ENCODE measurements around the gene RABL6.
"Not testable (repeated sequence)": the region's sequence is repeated elsewhere in the genome, so short reads cannot be mapped to it uniquely, and the experiment has no call there.

RABL6 gene

DNA sequence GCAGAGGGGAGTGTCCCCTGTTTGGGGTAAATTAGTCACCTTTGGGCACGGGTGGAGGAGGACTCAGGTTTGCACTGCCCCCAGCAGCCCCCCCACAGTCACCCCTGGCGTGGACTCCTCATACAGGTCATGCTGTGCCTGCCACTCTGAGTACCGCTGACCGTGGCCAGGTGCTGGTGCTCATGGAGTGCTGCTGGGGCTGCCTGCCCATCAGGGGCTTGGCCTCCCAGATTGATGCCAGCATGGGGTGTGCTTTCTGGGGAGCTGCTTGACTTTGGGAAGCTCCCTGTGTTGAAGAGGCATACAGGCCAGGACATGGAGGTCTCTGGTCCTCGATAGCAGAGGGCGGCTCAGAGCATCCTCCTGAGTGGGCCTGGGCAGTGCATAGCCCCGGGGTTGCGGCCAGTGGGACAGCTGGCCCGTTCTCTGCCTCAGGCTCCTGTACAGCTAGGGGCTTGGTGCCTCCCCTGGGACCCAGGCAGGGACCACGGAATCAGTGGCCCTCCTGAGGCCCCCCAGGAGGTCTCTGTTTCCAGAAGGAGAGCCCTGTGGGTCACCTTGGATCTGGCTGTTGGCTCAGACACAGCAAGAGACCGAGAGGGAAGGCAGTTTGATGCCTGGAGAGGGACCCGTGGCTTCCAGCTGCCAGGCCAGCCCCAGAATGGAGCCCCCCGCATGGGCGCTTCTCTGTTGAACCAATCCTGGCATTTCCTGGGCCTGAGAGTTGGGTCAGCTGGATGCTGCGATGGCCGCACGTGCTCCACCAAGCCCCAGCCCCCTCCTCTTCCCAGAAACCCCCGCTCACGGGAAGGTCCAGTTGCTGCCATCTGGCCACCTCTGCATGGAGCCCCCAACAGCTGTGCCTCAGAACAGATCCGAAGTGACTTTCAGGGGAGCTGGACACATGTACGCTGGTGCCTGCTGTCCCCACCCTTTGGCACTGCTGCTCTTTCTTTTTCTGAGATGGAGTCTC lies 28.5 kb downstream of the RABL6 start:
- no peak for DNase-seq (ENCODE audit: low spot score)

- no peak for DNase-seq (ENCODE audit: low spot score)
Observed at GRCh38 chr9:136837146-136837855, 29.6 kb downstream of the RABL6 start.

GRCh38 chr9:136837856-136838277 lies 30.1 kb downstream of the RABL6 start:
- DNase-seq (ENCODE audit: low spot score), result not testable (repeated sequence)

DNA sequence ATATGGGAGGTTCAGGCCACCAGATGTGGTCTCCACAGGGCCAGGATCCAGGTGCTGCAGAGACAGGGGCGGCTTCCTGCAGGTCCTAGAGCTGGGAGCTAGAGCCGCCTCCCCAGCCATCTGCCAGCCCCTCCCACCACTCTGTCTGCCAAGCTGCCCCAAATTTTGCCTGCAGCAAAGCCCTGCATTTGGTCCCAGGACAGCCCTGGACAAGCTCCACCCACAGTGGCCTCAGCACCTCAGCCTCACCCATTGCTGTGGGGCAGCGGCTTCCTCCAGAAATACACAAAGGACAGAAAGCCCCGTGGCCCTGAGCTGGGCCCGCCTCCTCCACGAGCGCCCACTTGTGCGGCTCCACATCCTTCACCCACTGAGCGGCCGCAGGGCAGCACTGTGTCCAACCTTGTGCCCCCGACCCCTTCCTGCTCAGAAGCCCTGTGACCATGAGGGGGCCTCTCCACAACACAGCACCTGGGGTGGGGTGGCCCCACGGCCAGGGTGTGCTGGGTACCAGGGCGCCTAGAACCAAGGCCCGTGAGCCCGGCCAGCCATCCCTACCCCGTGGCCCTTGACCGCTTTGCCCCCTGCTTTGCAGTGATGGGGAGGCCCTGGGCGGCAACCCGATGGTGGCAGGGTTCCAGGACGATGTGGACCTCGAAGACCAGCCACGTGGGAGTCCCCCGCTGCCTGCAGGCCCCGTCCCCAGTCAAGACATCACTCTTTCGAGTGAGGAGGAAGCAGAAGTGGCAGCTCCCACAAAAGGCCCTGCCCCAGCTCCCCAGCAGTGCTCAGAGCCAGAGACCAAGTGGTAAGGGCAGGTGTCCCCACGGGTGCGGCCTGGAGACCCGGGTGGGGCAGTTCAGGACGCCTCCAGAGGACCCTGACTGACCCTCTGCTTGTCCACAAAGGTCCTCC lies 30.8 kb downstream of the RABL6 start:
- no peak for DNase-seq (ENCODE audit: low spot score)

GRCh38 chr9:136839229-136840139 lies 31.7 kb downstream of the RABL6 start:
- DNase-seq (ENCODE audit: low spot score), result no peak

DNA sequence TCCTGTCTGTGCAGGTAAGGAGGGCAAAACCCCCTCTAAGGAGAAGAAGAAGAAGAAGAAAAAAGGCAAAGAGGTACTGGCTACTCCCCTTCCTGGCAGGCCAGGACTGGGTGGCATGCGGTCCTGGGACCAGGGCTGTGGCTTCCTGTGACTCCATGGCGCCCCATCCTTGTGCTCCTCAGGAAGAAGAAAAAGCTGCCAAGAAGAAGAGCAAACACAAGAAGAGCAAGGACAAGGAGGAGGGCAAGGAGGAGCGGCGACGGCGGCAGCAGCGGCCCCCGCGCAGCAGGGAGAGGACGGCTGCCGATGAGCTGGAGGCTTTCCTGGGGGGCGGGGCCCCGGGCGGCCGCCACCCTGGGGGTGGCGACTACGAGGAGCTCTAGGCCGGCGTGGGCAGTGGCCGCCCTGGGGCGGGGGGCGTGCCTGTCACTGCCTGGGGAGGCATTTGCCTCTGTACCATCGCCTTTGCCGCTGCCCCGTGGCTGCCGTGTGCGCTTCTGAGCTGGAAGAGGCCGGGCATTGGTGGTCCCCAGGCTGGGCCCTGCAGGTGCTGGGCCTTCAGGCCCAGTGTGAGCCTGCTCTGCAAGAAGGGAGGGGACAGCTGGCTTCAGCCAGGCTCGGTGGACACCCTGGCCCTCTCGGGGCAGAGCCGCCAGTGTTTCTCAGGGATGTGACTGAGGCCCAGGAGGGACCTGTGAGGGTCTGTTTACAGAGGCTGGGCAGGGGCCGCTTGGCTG lies 32.6 kb downstream of the RABL6 start:
- DNase-seq (ENCODE audit: low spot score), result no peak

- DNase-seq (ENCODE audit: low spot score), result no peak
Observed at GRCh38 chr9:136840877-136841645, 33.3 kb downstream of the RABL6 start.

GRCh38 chr9:136841646-136842379 lies 34.1 kb downstream of the RABL6 start:
- not testable (repeated sequence) for DNase-seq (ENCODE audit: low spot score)

DNA sequence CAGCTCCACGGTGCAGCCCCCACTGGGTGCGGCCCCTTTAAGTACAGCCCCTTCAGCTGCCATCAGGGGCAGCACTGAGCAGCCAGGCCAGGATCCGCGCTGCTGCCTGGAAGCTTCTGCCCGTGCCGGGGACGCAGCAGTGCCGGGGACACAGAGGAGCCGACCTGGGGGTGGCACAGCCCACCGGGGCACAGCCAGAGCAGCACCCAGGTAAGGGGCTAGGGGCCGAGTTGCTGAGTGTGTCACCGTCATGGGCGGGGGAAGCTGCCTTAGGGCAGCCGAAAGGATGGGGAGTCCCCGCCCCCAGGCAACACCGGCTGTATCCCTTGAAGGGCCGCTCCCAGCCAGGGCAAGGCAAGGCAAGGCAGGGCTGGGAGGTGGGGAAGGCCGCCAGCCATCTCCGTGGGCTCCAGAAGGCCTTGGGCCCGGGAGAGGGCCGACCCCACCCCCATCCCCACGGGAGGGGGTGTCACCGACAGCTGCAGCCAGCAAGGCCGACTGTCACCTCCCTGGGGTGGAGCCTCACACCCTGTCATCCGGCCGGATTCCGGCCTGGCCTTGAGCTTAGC lies 34.7 kb downstream of the RABL6 start, which contains the start of gene AJM1:
Gene AJM1, plus strand, starts transcription at position 99 of the 569 bp plus-strand sequence. CDS start 1,937 bp downstream, outside the sequence.
- peak; percentile 74 for DNase-seq (ENCODE audit: low spot score)

GRCh38 chr9:136843159-136843800 lies 35.5 kb downstream of the RABL6 start:
- not testable (repeated sequence) for DNase-seq (ENCODE audit: low spot score)

- DNase-seq (ENCODE audit: low spot score), result peak; percentile 25
Observed at GRCh38 chr9:136843801-136844740, 36.3 kb downstream of the RABL6 start.

DNA sequence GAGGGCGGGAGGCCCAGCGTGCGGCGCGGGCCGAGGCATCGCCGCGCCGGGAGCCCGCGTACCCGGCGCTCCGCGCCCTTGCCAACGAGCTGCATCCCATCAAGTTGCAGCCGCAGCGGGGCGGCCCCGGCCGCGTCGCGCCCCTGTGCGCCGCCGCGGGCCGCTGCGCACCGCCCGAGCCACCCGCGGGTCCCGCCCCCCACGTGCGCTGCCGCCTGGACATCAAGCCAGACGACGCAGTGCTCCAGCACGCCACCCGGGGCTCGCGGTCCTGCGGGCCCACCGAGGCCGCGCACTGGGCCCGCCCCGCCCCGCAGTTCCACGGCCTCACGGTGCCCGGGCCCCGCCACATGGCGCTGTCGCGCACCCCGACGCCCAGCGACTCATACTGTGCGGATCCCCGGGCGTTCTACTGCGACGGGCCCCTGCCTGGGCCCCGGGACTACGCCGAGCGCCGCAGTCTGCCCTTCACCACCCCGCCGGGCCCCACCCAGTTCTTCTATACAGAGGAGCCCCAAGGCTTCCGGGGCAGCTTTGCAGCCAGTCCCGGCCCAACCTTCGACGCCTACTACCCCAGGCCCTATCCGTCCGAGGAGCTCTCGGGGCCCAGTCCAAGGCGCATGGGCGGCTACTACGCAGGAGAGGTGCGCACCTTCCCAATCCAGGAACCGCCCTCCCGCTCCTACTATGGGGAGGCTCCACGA lies 37.2 kb downstream of the RABL6 start:
- DNase-seq (ENCODE audit: low spot score), result no peak

- no peak for DNase-seq (ENCODE audit: low spot score)
Observed at GRCh38 chr9:136845465-136846260, 37.9 kb downstream of the RABL6 start.

DNA sequence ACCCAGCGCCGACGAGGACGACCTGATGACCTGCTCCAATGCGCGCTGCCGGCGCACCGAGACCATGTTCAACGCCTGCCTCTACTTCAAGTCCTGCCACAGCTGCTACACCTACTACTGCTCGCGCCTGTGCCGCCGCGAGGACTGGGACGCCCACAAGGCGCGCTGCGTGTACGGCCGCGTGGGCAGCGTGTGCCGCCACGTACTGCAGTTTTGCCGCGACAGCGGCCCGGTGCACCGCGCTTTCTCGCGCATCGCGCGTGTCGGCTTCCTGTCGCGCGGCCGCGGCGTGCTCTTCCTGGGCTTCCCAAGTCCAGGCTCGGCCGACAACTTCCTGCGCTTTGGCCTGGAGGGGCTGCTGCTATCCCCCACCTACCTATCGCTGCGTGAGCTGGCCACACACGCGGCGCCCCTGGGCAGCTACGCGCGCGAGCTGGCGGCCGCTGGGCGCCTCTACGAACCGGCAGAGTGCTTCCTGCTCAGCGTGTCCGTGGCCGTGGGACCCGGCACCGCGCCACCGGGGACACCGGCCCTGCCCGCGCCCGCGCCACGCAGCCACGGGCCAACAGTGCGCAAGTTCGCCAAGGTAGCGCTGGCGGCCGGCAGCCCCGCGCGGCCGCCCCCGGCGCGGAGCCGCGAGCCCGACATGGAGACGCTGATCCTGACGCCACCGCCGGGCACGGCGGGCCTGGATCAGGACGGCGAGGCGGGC lies 38.8 kb downstream of the RABL6 start:
- DNase-seq (ENCODE audit: low spot score), result no peak
